Karpas-422 (cell line): ENCODE results near the gene ICE2. TPM values are rescaled to one million over a fixed set of nuclear protein-coding genes. Genes with fewer than 3 reads are reported as not detected.
"Not testable (repeated sequence)": the region's sequence is repeated elsewhere in the genome, so short reads cannot be mapped to it uniquely, and the experiment has no call there.

ENCODE experiments used
- DNase-seq: peaks from one replicate; pipeline ENCODE4 v3.0.0-alpha.2; 2015
- H2AFZ ChIP-seq: fragments of 200-600 bp; sonication (generic); 2 replicates; pipeline ENCODE4 v1.6.1; 2014; ENCODE audit warnings: antibody characterized with exemption, low read length, mixed read lengths
- H3K27ac ChIP-seq: fragments of 200-600 bp; sonication (generic); 2 replicates; pipeline ENCODE4 v1.5.1; 2014; ENCODE audit warnings: mild to moderate bottlenecking, low read length, moderate library complexity
- H3K27me3 ChIP-seq: fragments of 200-600 bp; sonication (generic); 2 replicates; pipeline ENCODE4 v1.6.1; 2014; ENCODE audit warnings: low read length, mixed read lengths
- H3K36me3 ChIP-seq: fragments of 200-600 bp; sonication (generic); 2 replicates; pipeline ENCODE4 v1.6.1; 2014; ENCODE audit warnings: low read length, mixed read lengths; ENCODE audit not compliant: insufficient read depth
- H3K4me1 ChIP-seq: fragments of 200-600 bp; sonication (generic); 2 replicates; pipeline ENCODE4 v1.6.1; 2014; ENCODE audit warnings: mild to moderate bottlenecking, low read length, mixed read lengths
- H3K4me2 ChIP-seq: fragments of 200-600 bp; sonication (generic); 2 replicates; pipeline ENCODE4 v1.6.1; 2014; ENCODE audit warnings: low read length, low read depth, mild to moderate bottlenecking; ENCODE audit not compliant: poor library complexity, severe bottlenecking
- H3K4me3 ChIP-seq: fragments of 200-600 bp; sonication (generic); 2 replicates; pipeline ENCODE4 v1.5.1; 2014; ENCODE audit warnings: mild to moderate bottlenecking, antibody characterized with exemption, low read length, mixed read lengths
- H3K79me2 ChIP-seq: fragments of 200-600 bp; sonication (generic); 2 replicates; pipeline ENCODE4 v1.6.1; 2014; ENCODE audit warnings: mild to moderate bottlenecking, low read length, mixed read lengths
- H3K9ac ChIP-seq: fragments of 200-600 bp; sonication (generic); 2 replicates; pipeline ENCODE4 v1.6.0; 2014; ENCODE audit warnings: low read length
- H3K9me2 ChIP-seq: fragments of 200-600 bp; sonication (generic), shearing (Covaris generic); replicated peaks from 2 replicates; pipeline ENCODE4 v1.6.0; 2014; ENCODE audit warnings: mild to moderate bottlenecking, low read length, moderate library complexity; ENCODE audit not compliant: insufficient read depth
- H3K9me3 ChIP-seq: fragments of 300-700, 200-600 bp; sonication (generic); 2 replicates; pipeline ENCODE4 v1.6.1; 2014; ENCODE audit warnings: low read length, mixed read lengths
- H4K20me1 ChIP-seq: fragments of 200-600 bp; sonication (generic); 2 replicates; pipeline ENCODE4 v1.6.1; 2014; ENCODE audit warnings: mild to moderate bottlenecking, antibody characterized with exemption, low read length, low read depth; ENCODE audit not compliant: insufficient read depth
- total RNA-seq: library from RNA; depleted of rRNA; stranded (reverse); fragments of >200 nt; shearing (Covaris generic); gene quantifications from 2 replicates; pipeline ENCODE4 v1.2.3, GENCODE V29; 2014; ENCODE audit warnings: low replicate concordance

The ICE2 gene
- total RNA-seq, 1 experiment from 2014 or later, result 66.3 TPM

DNA sequence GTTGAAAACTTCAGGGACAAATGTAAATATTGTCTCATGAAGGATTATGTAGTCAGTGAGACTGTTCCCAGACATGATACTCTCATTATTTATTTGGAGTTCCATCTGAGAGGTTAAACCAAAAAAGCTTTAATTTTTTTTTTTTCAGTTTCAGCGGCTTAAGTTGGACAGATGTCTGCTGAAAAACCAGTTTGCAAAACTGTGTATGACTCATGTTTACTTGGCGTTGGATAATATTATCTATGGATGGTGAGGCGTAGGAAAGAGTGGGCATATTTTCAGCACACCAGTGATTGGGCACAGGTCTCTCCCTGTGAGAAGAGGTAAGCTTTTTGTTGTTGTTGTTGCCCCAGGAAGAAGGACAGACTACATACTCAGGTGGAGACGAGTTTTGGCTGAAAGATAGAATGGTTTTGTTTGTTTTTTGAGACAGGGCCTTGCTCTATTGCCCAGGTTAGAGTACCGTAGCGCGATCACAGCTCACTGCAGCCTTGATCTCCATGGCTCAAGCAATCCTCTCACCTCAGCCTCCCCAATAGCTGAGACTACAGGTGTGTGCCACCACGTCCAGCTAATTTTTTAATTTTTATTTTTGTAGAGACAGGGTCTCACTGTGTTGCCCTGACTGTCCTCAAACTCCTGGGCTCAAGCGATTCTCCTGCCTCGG lies 64.8 kb downstream of the ICE2 start:
- H3K4me2 ChIP-seq, result no peak overlapping the region
- H3K27ac ChIP-seq, result no peak overlapping the region
- no peak for DNase-seq

GRCh38 chr15:60413231-60413824 lies 65.6 kb downstream of the ICE2 start:
- Histone ChIP-seq H4K20me1 (no peaks in the 10 kb centered on the region), H3K9me2 (no peaks in the 10 kb centered on the region), H3K79me2 (no peaks in the 10 kb centered on the region), H3K27ac (no peak overlapping the region), H3K4me1 (peaks cover 5% of the 10 kb centered on the region), H3K4me2 (no peak overlapping the region), H2AFZ (no peak overlapping the region), H3K36me3 (no peaks in the 10 kb centered on the region), H3K27me3 (no peaks in the 10 kb centered on the region), H3K9ac (no peak overlapping the region), H3K4me3 (no peak overlapping the region), H3K9me3 (no peaks in the 10 kb centered on the region)
- DNase-seq, result no peak

More for the DNA sequence above, 64.8 kb downstream of the ICE2 start:
- Histone ChIP-seq H3K4me1 (no peaks in the 10 kb centered on the region), H3K4me3 (no peak overlapping the region), H3K9me3 (no peaks in the 10 kb centered on the region), H2AFZ (no peak overlapping the region), H3K9ac (no peak overlapping the region), H3K27me3 (no peaks in the 10 kb centered on the region), H3K79me2 (no peaks in the 10 kb centered on the region), H3K9me2 (no peaks in the 10 kb centered on the region), H3K36me3 (no peaks in the 10 kb centered on the region), H4K20me1 (no peaks in the 10 kb centered on the region)

DNA sequence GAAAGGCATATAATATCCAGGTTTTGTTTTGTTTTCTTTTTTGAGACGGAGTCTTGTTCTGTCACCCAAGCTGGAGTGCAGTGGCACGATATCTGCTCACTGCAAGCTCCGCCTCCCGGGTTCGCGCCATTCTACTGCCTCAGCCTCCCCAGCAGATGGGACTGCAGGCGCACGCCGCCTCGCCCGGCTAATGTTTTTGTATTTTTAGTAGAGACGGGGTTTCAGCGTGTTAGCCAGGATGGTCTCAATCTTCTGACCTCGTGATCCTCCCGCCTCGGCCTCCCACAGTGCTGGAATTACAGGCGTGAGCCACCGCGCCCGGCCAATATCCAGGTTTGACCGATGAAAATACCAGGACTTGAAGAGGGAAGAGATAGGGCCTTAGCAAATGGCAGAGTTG lies 66.1 kb downstream of the ICE2 start:
- not testable (repeated sequence) for H2AFZ ChIP-seq, H3K27ac ChIP-seq, H3K4me2 ChIP-seq, H3K36me3 ChIP-seq, H3K27me3 ChIP-seq, H3K4me1 ChIP-seq, H3K9me3 ChIP-seq, H3K9ac ChIP-seq, H3K79me2 ChIP-seq, DNase-seq, H3K9me2 ChIP-seq, H4K20me1 ChIP-seq, H3K4me3 ChIP-seq

DNA sequence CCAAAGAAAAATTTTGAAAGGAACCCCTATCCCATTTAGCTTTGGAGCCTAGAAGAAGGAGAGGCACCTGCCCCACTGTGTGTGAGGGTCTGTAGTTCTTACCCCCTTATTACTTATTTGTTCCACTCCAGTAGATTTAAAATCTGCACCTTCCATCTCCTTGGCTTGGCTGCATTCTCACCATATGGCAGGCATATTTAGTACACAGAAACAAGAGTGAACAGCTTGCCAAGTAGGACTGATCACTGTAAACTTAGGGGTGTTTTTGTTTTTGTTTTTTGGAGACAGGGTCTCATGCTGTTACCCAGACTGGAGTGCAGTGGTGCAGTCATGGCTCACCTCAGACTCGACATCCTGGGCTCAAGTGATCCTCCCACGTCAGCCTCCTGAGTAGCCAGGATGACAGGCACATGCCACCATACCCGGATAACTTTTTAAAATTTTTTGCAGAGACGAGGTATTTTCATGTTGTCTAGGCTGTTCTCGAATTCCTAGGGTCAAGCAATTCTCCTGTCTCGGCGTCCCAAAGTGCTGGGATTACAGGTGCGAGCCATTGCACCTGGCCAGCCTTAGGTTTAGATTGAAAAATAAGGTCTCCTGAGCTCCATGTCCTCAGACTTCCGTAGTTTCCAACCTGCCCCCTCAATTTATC lies 67.0 kb downstream of the ICE2 start:
- H3K36me3 ChIP-seq, result no peaks in the 10 kb centered on the region
- H3K27me3 ChIP-seq, result no peaks in the 10 kb centered on the region
- H3K9me3 ChIP-seq, result no peaks in the 10 kb centered on the region
- no peaks in the 10 kb centered on the region for H3K9me2 ChIP-seq
- no peak overlapping the region for H3K27ac ChIP-seq
- no peak overlapping the region for H3K4me2 ChIP-seq
- H4K20me1 ChIP-seq, result no peaks in the 10 kb centered on the region
- no peak overlapping the region for H3K4me3 ChIP-seq
- no peak overlapping the region for H3K9ac ChIP-seq
- no peak overlapping the region for H2AFZ ChIP-seq
- H3K4me1 ChIP-seq, result peaks cover 7% of the 10 kb centered on the region
- H3K79me2 ChIP-seq, result no peaks in the 10 kb centered on the region
- no peak for DNase-seq

DNA sequence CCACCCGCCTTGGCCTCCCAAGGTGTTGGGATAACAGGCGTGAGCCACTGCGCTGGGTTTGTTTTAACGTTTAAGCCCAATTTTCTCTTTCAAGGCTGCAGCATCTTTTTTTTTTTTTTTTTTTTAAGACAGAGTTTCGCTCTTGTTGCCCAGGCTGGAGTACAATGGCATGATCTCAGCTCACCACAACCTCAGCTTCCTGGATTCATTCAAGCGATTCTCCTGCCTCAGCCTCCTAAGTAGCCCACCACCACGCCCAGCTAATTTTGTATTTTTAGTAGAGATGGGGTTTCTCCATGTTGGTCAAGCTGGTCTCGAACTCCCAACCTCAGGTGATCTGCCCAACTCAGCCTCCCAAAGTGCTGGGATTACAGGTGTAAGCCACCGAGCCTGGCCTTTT lies 68.6 kb downstream of the ICE2 start:
- not testable (repeated sequence) for H3K36me3 ChIP-seq, H3K9me3 ChIP-seq, H2AFZ ChIP-seq, H3K79me2 ChIP-seq, H3K9me2 ChIP-seq, H3K9ac ChIP-seq, H3K4me2 ChIP-seq, H3K4me1 ChIP-seq, DNase-seq, H3K27me3 ChIP-seq, H3K4me3 ChIP-seq, H4K20me1 ChIP-seq, H3K27ac ChIP-seq

DNA sequence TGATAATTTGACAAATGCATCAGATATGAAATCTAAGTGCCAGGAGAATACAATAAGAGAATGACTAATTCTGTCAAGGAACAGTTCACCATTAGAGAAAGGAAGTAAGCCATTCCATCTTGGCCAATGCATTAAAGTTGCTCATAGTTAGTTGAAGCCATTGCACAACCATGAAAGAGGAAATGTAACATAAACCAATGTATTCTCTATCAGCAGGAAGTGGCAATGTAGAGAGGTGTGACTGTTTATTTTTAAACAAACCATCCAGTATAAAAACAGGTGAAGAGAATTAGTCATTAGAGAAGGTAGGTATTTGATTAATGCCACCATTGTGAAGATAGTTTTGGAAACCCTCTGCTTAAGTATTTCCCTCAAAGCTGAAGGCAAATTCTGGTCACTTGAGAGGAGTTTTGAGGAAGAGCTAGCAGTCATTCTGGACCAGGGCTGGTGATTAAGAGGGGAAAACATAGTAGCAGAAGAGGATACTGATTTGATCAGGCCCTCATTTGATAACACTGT lies 70.4 kb downstream of the ICE2 start:
- Histone ChIP-seq H3K9me3 (no peaks in the 10 kb centered on the region), H3K4me3 (no peak overlapping the region), H4K20me1 (no peaks in the 10 kb centered on the region), H3K4me1 (peaks cover 7% of the 10 kb centered on the region), H3K79me2 (no peaks in the 10 kb centered on the region), H3K27me3 (no peaks in the 10 kb centered on the region), H2AFZ (peak overlapping the region; percentile 63; the same call in 1 of the 2 replicates), H3K9me2 (no peaks in the 10 kb centered on the region), H3K9ac (no peak overlapping the region), H3K36me3 (no peaks in the 10 kb centered on the region), H3K27ac (no peak overlapping the region), H3K4me2 (no peak overlapping the region)
- peak; percentile 46 for DNase-seq

- no peak overlapping the region for H2AFZ ChIP-seq
- no peak overlapping the region for H3K27ac ChIP-seq
- H4K20me1 ChIP-seq, result no peaks in the 10 kb centered on the region
- H3K36me3 ChIP-seq, result no peaks in the 10 kb centered on the region
- no peak overlapping the region for H3K4me3 ChIP-seq
- H3K9me2 ChIP-seq, result no peaks in the 10 kb centered on the region
- H3K79me2 ChIP-seq, result no peaks in the 10 kb centered on the region
- no peak overlapping the region for H3K9ac ChIP-seq
- no peak for DNase-seq
- H3K4me2 ChIP-seq, result no peak overlapping the region
- H3K4me1 ChIP-seq, result peaks cover 7% of the 10 kb centered on the region
- no peaks in the 10 kb centered on the region for H3K27me3 ChIP-seq
- no peaks in the 10 kb centered on the region for H3K9me3 ChIP-seq
Observed at GRCh38 chr15:60407415-60407805, 71.5 kb downstream of the ICE2 start.

DNA sequence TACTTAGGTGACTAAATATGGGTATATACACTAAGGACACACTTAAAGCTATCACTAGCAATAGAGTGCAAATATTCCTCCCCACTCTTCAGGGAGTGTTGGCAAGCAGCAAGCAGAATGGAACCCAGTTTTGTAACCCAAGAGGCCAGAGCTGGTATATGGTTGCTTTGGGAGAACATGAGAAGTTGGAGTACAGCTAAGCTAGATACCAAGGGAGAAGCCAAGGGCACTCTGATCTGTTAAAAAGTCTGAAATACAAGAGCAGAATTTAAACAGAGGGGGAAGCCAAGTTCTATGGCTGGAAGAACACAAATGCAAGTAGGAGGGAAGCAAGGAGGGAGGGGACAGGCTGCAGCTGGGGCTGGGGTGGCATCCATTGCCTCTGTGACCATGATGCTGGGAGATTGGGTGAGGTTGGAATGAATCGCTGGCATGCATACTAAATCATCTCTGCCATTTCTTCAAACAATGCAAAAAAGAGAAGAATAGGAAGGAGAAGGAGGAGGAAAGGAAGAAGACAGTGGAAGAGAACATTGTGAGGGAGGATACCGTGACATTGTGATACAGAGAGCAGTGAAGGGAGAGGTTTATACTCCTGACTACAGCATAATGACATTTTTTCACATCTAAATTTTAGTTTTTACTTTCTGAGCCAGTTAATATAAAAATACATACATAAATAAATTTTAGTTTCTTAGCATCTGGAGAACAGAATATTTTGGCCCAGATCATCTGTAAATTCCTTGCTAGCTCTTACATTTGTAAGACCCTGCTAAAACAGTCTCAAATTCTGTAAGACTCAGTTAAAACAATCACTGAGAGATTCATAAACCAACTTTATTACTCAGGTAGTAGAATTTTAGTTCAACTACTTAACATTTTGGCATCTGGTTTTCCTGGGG lies 72.2 kb downstream of the ICE2 start:
- DNase-seq, result no peak

More for the DNA sequence above, 72.2 kb downstream of the ICE2 start:
- Histone ChIP-seq H3K36me3 (no peaks in the 10 kb centered on the region), H3K9me3 (no peaks in the 10 kb centered on the region), H3K79me2 (no peaks in the 10 kb centered on the region), H2AFZ (no peak overlapping the region), H3K9me2 (no peaks in the 10 kb centered on the region), H3K4me2 (no peak overlapping the region), H3K4me3 (no peak overlapping the region), H3K27me3 (no peaks in the 10 kb centered on the region), H3K9ac (no peak overlapping the region), H3K4me1 (peaks cover 7% of the 10 kb centered on the region), H4K20me1 (no peaks in the 10 kb centered on the region), H3K27ac (no peak overlapping the region)
